NT2/D1 (cell line): ENCODE data around the gene CTSZ.

ENCODE experiments used
- DNase-seq: peaks from one replicate; pipeline ENCODE4 v3.0.0-alpha.2; 2011; ENCODE audit warnings: low read depth, low spot score
- H3K27me3 ChIP-seq: 2 replicates; pipeline ENCODE4 v1.6.0; 2011; ENCODE audit warnings: mild to moderate bottlenecking; ENCODE audit not compliant: insufficient read length, insufficient read depth
- H3K36me3 ChIP-seq: 2 replicates; pipeline ENCODE4 v1.6.1; 2011; ENCODE audit warnings: mild to moderate bottlenecking, low read length, mixed read lengths; ENCODE audit not compliant: insufficient read depth, insufficient read length
- H3K4me1 ChIP-seq: 2 replicates; pipeline ENCODE4 v1.5.1; 2011; ENCODE audit not compliant: insufficient read depth, insufficient read length
- H3K4me3 ChIP-seq: 2 replicates; pipeline ENCODE4 v1.5.1; 2011; ENCODE audit warnings: low read depth; ENCODE audit not compliant: insufficient read length
- H3K9ac ChIP-seq: 2 replicates; pipeline ENCODE4 v1.6.0; 2011; ENCODE audit warnings: low read depth; ENCODE audit not compliant: insufficient read length
- H3K9me3 ChIP-seq: 2 replicates; pipeline ENCODE4 v1.5.1; 2011; ENCODE audit warnings: mild to moderate bottlenecking, low read length; ENCODE audit not compliant: insufficient read depth
- SUZ12 ChIP-seq: IDR thresholded peaks from 2 replicates; pipeline ENCODE4 v1.6.1; 2011; ENCODE audit not compliant: insufficient read length, insufficient read depth; ENCODE audit errors: extremely low read depth
- YY1 ChIP-seq: IDR thresholded peaks from 2 replicates; pipeline ENCODE4 v1.6.1; 2011; ENCODE audit not compliant: insufficient read length, insufficient read depth
- ZNF274 ChIP-seq: IDR thresholded peaks from 2 replicates; pipeline ENCODE4 v1.6.1; 2011; ENCODE audit warnings: mild to moderate bottlenecking, low read depth, low read length

The CTSZ gene

DNA sequence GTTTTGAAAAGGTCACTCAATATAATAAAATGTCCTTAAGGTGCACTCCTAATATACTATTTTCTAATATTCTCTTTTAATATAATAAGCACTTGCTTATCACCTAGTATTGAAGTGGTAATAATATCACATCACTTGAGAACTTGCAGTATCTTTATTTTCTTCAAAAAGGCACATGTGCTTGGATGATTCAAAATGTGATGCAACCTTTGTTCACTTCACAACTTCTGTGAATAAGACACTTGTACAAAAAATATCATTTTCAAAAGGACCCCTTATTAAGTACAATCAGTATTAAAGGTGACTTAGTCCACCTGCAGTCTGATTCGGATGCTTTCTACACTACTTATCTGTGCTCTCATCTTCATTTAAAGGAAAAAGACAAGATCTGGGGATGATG, 32.2 kb upstream of the CTSZ start:
- Histone ChIP-seq H3K4me1 (peaks cover 4% of the 10 kb centered on the region), H3K9ac (no peak overlapping the region), H3K4me3 (no peak overlapping the region), H3K36me3 (peaks cover 67% of the 10 kb centered on the region), H3K9me3 (no peaks in the 10 kb centered on the region), H3K27me3 (no peaks in the 10 kb centered on the region)
- DNase-seq = no peak
- no peak for TF ChIP-seq YY1
- TF ChIP-seq SUZ12 = no peak
- no peak for TF ChIP-seq ZNF274

DNA sequence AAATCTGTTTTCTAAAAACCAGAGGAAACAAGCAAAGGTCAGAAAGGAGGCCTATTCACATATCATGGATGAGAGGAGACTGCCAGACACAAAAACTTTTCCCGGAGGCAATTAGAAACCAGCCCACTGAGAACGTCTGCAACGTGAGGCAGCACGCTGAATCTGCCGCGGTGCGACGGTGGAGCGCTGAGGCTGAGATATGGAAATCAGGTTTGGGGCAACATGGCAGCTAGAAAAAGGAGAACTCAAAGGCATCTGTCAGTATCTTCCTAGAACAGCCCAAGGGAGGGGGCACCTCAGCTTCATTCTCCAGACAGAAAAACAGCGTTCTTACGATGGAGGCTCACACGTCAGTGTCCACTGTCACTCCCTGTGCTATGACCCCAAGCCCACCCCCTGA, 30.3 kb upstream of the CTSZ start:
- H3K27me3 ChIP-seq = no peaks in the 10 kb centered on the region
- H3K9ac ChIP-seq = no peak overlapping the region
- H3K4me1 ChIP-seq = no peaks in the 10 kb centered on the region
- H3K9me3 ChIP-seq = no peaks in the 10 kb centered on the region
- TF ChIP-seq ZNF274 = no peak
- TF ChIP-seq SUZ12 = no peak
- no peak for TF ChIP-seq YY1
- H3K4me3 ChIP-seq = no peak overlapping the region
- no peak for DNase-seq
- H3K36me3 ChIP-seq = peaks cover 73% of the 10 kb centered on the region

DNA sequence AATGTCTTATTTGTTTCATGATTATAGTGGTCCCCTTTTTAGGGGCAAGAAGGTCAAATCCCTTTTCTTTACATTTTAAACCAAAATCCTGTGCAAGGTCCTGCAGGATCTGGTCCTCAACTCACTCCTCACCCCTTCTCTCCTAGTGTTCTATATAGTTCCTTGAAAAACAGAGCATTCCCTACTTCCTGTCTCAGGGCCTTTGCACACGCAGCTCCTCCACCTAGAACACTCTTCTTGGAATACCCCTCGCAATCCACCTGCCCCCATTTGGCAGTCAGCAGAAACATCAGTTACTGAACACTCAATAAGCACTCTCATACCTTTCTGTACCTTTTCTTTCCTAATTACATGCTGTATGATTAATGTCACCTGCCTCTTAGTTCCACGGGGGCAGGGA, 28.3 kb upstream of the CTSZ start:
- no peaks in the 10 kb centered on the region for H3K4me1 ChIP-seq
- peaks cover 15% of the 10 kb centered on the region for H3K27me3 ChIP-seq
- no peak overlapping the region for H3K4me3 ChIP-seq
- H3K36me3 ChIP-seq = peaks cover 74% of the 10 kb centered on the region
- no peak overlapping the region for H3K9ac ChIP-seq
- H3K9me3 ChIP-seq = no peaks in the 10 kb centered on the region
- TF ChIP-seq YY1 = no peak
- TF ChIP-seq ZNF274 = no peak
- no peak for TF ChIP-seq SUZ12
- DNase-seq = no peak

DNA sequence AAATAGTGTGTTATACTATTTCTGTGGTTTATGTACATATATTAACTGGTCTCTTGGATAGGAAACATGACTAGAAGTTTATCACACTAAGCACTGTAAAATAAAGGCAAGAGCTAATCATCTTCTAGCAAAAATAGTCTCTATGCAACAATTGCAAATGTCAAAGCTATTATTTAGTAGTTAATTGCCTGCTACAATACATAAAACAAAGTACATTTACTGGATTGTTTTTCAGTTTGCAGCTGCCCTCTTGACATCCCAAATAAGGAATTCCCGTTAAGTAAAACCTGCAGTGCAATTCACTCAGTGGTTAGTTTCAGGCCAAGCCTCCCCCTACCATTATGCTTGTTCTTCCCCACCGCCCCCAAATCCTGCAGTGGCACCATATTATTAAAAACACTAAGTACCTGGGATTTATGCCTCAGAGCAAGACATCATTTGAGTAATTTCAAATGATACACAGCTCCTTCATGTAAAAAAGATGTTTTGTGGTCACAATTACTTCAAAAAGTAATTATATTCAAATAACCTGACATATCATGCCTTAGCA, 26.6 kb upstream of the CTSZ start:
- no peaks in the 10 kb centered on the region for H3K9me3 ChIP-seq
- TF ChIP-seq ZNF274 (no peak), YY1 (no peak), SUZ12 (no peak)
- no peaks in the 10 kb centered on the region for H3K4me1 ChIP-seq
- peaks cover 76% of the 10 kb centered on the region for H3K36me3 ChIP-seq
- H3K4me3 ChIP-seq = no peak overlapping the region
- H3K9ac ChIP-seq = no peak overlapping the region
- peaks cover 24% of the 10 kb centered on the region for H3K27me3 ChIP-seq
- no peak for DNase-seq

DNA sequence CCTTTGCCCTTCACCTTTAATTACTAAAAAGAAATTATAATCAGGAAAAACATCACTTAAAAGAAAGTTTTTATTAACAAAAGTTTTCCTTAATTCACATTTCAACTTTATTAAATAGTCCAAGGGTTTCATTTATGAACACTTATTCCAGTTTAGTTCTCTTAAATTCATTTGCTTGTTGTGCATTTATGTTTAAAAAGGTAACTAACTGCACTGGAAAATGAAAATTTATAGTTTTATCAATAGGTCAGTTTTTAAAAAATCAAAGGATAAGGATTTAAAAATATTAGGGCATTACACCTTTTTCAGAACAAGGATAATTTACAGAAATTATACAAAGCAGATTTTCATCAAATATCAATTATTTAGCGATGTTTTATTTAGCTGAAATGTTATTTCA, 26.0 kb upstream of the CTSZ start:
- DNase-seq = no peak
- Histone ChIP-seq H3K36me3 (peaks cover 78% of the 10 kb centered on the region), H3K9ac (peak overlapping the region; percentile 65), H3K4me3 (peak overlapping the region; percentile 41), H3K27me3 (peaks cover 27% of the 10 kb centered on the region), H3K9me3 (no peaks in the 10 kb centered on the region), H3K4me1 (no peaks in the 10 kb centered on the region)
- TF ChIP-seq ZNF274 (no peak), SUZ12 (no peak), YY1 (no peak)

DNA sequence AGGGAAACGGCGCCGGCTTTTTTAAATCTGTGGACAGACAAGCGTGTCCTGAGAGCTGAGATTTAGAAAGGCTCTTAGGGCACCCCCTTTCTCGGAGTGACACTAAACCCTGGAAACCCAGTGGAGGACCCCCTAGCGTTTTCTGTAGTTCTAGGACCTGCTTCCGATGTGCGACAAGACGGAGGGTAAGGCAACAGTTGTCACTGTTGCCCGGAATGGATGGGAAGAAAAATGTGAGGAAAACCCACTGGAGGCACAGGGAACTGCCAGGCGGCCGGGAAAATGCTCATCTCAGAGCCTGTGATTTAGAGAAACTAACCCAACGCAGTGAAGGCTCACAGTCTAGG, 25.6 kb upstream of the CTSZ start:
- DNase-seq = no peak

DNA sequence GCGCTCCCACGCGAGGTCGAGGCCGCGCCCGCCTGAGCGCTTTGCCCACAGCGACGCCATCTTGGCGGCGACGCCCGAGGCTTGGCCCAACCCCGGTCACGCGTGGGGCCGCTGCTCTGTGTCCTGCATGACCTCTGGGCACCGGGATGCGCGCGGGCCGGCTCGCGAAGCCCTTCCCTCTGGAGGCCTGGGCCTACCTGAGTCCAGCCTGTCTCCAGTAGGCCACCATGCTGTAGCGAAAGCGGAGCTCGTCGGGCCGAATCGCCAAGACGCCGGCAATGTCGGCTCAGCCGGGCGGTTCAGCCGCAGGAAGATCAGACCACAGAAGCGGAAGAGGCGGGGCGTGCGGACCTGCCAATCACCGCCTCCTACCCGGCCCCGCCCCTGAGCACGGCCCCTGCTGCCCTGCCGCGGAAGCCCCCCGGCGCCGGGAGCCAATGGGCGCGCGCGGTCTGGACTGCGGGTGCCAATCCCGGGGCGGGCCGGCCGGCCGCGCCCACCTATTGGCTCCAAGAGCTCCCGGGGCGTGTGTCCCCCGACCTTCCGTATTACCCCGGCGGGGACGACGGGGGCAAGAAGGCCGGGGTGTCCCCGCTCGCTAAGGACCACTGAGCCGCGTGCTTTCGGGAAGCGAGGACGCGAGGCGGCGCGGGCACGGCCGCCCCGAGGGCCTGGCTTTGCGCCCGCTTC, 25.1 kb upstream of the CTSZ start, which contains the start of gene ATP5F1E:
Gene ATP5F1E, minus strand, starts transcription at position 313 of the 690 bp plus-strand sequence. Its CDS starts 84 bp downstream, at position 229.
- peaks cover 36% of the 10 kb centered on the region for H3K27me3 ChIP-seq
- H3K4me3 ChIP-seq = peak within 1 kb of the TSS; percentile 96
- no peaks in the 10 kb centered on the region for H3K9me3 ChIP-seq
- no peaks in the 10 kb centered on the region for H3K4me1 ChIP-seq
- DNase-seq = peak; percentile 90
- no peak for TF ChIP-seq SUZ12
- TF ChIP-seq YY1 = no peak
- no peak for TF ChIP-seq ZNF274
- peaks cover 78% of the 10 kb centered on the region for H3K36me3 ChIP-seq
- H3K9ac ChIP-seq = peak within 1 kb of the TSS; percentile 99

More for the DNA sequence above, 25.6 kb upstream of the CTSZ start:
- H3K36me3 ChIP-seq = peaks cover 78% of the 10 kb centered on the region
- peak overlapping the region; percentile 65 for H3K9ac ChIP-seq
- H3K9me3 ChIP-seq = no peaks in the 10 kb centered on the region
- peaks cover 31% of the 10 kb centered on the region for H3K27me3 ChIP-seq
- TF ChIP-seq YY1 (no peak), SUZ12 (no peak), ZNF274 (no peak)
- H3K4me3 ChIP-seq = peak overlapping the region; percentile 41
- no peaks in the 10 kb centered on the region for H3K4me1 ChIP-seq
